ENCODE measurements around the gene IFNG-AS1. TPM values are rescaled to one million over a fixed set of nuclear protein-coding genes. Genes with fewer than 3 reads are reported as not detected.

Gene IFNG-AS1
- total RNA-seq, 4 donors from 2014 or later = 0.27 to 0.50 TPM; not detected in 2

DNA sequence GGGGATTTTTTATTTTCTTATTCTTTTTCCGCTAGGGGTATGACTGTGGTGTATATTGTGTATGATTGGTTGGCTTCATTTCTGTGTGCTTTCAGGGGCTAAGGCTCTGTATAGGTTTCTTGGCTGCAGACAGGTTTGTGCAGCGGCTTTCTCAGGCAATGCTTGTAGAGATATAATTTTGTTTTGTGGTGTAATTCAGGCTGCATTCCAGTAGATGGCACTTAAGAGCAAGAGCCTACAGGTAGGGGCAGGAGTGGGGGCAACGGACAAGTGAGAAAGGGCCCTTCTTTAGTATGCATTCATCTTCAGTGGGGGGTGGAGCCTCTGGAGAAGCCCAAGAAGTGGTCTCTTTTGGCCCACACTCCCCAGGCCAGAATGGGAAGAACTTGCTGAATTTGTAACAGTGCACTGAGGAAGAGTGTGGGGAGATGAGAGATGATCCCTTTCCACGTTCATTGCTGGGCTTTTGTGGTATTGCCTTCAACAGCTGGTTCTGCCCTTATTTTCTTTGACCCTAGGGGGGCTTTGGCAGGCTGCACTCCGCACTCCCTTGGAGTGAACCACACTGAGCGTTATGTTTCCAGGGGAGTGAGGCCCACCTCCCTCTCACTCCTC lies 78.6 kb downstream of the IFNG-AS1 start:
- Histone ChIP-seq H3K36me3 (no peaks in the 10 kb centered on the region), H3K4me3 (replicated peaks in 1 of 3) (no peak overlapping the region), H3K27ac (no peak overlapping the region), H3K4me1 (no peaks in the 10 kb centered on the region), H3K27me3 (no peaks in the 10 kb centered on the region), H3K9me3 (no peaks in the 10 kb centered on the region)
- intact Hi-C loops (cut with DNase I) = no loop called here
- TF ChIP-seq, protein P1, sequence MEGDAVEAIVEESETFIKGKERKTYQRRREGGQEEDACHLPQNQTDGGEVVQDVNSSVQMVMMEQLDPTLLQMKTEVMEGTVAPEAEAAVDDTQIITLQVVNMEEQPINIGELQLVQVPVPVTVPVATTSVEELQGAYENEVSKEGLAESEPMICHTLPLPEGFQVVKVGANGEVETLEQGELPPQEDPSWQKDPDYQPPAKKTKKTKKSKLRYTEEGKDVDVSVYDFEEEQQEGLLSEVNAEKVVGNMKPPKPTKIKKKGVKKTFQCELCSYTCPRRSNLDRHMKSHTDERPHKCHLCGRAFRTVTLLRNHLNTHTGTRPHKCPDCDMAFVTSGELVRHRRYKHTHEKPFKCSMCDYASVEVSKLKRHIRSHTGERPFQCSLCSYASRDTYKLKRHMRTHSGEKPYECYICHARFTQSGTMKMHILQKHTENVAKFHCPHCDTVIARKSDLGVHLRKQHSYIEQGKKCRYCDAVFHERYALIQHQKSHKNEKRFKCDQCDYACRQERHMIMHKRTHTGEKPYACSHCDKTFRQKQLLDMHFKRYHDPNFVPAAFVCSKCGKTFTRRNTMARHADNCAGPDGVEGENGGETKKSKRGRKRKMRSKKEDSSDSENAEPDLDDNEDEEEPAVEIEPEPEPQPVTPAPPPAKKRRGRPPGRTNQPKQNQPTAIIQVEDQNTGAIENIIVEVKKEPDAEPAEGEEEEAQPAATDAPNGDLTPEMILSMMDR (IDR thresholded peaks at IDR 0.05) = no peak
- no peak for TF ChIP-seq POLR2A (IDR thresholded peaks at IDR 0.05)
- DNase-seq = no peak
- WGBS, 2 donors = 80 to 87% methylated on average over 6 of the region's 6 CpGs

DNA sequence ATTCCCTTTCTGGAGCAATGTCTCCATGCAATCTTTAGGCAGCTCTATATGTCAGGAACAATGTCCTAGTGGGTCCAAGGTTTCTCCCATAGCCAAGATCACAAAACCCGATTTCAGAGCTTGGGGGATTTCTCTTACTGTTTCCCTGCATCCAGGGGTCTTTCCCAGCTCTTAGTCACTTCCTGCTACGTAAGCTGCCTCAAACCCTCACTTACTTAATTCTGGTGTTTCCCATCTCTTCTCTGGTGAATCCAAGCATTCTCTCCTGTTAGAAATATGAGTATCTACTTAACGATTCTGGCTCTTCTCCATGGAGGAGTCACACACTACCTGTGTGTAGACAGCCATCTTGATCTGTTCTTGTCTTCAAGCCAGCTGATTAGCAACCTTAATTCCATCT lies 80.0 kb downstream of the IFNG-AS1 start:
- Histone ChIP-seq H3K27me3 (no peaks in the 10 kb centered on the region), H3K27ac (no peak overlapping the region), H3K36me3 (no peaks in the 10 kb centered on the region), H3K4me1 (no peaks in the 10 kb centered on the region), H3K9me3 (no peaks in the 10 kb centered on the region), H3K4me3 (replicated peaks in 1 of 3) (no peak overlapping the region)
- TF ChIP-seq, protein P1 (IDR thresholded peaks at IDR 0.05) = no peak
- TF ChIP-seq POLR2A (IDR thresholded peaks at IDR 0.05) = no peak
- intact Hi-C loops (cut with DNase I) = no loop called here
- DNase-seq = no peak
- 84 to 86% methylated on average over 3 of the region's 3 CpGs for WGBS, 2 donors

Small RNAs within 50 kb of the gene (small RNA-seq; reads per million reads assigned to genes)
- not detected for gene AC005294.1
- gene RPL39P28 = not detected

Other genes with a start within 250 kb of the IFNG-AS1 start
- gene IFNG, start 170.3 kb downstream of the IFNG-AS1 start, total RNA-seq = not detected
- not detected for gene IL26, start 236.4 kb downstream of the IFNG-AS1 start, total RNA-seq